ENCODE results near the gene ITSN2. TPM values are rescaled to one million over a fixed set of nuclear protein-coding genes. Genes with fewer than 3 reads are reported as not detected.

Gene ITSN2
- total RNA-seq, 2 donors from 2014 or later = 38.2 to 38.5 TPM

DNA sequence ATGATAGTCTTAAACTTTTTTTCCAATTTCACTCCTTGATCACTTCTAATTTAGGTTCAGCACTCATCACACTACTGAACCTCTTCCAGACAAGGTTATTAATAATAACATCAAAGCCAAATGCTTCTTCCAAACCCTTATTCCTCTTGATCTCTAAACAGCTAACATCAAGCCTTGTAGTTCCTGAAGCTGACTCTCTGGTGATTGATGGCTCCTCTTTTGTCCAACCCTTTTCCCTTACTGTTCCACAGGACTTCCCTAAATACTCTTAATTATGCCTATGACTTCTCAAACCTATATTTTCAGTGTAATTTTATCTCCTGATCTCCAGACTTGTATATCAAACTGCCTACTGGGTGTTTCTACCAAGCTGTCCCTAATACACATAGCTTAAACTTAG lies 101.6 kb downstream of the ITSN2 start:
- no peaks in the 10 kb centered on the region for H3K9me3 ChIP-seq
- intact Hi-C loops (cut with DNase I) = no loop called here
- H3K27me3 ChIP-seq = no peaks in the 10 kb centered on the region
- no peak overlapping the region for H3K27ac ChIP-seq
- no peak for DNase-seq
- H3K9ac ChIP-seq (ENCODE audit: low read depth in 2 of 2, low read length in 2 of 2) = no peak overlapping the region
- no peak for TF ChIP-seq CTCF (IDR thresholded peaks at IDR 0.05)
- H3K4me1 ChIP-seq = no peaks in the 10 kb centered on the region
- no peak overlapping the region for H3K4me3 ChIP-seq
- H3K36me3 ChIP-seq = peaks cover 5% of the 10 kb centered on the region

DNA sequence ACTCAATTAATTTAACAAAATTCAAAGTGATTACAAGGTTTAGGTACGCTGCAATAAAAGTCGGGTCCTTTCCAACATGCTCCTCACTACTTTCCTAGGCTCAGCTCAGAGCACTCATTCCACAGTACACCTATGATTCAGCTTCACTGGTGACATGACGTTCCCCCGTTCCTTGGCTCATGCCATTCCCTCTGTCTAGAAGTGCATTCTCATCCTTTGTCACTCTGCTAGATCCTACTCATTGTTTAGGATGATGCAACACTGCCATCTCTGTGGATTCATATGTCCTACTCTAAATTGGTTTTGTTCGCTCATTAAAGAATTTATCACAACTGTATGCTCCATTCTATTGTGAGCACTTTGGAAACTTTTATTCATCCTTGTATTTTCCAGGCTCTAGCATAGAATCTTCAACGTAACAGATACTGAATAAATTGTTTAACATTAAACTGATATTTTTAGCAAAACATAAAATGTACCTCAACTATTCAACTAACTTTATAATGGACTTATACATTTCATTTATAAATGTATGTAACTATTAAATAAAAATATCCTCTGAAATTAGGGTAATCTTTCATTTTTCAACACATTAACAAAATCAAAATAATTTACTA lies 106.9 kb downstream of the ITSN2 start:
- H3K36me3 ChIP-seq = no peaks in the 10 kb centered on the region
- intact Hi-C loops (cut with DNase I) = no loop called here

GRCh38 chr2:24247592-24247991 lies 112.7 kb downstream of the ITSN2 start:
- no peaks in the 10 kb centered on the region for H3K4me1 ChIP-seq
- no peak overlapping the region for H3K9ac ChIP-seq (ENCODE audit: low read depth in 2 of 2, low read length in 2 of 2)
- no peak for DNase-seq
- no peaks in the 10 kb centered on the region for H3K9me3 ChIP-seq
- no peaks in the 10 kb centered on the region for H3K27me3 ChIP-seq
- no peaks in the 10 kb centered on the region for H3K36me3 ChIP-seq
- TF ChIP-seq CTCF (IDR thresholded peaks at IDR 0.05) = no peak
- H3K27ac ChIP-seq = no peak overlapping the region
- H3K4me3 ChIP-seq = no peak overlapping the region
- intact Hi-C loops (cut with DNase I) = no loop called here

More for the DNA sequence above, 106.9 kb downstream of the ITSN2 start:
- no peak overlapping the region for H3K4me3 ChIP-seq
- H3K27ac ChIP-seq = no peak overlapping the region
- no peak overlapping the region for H3K9ac ChIP-seq (ENCODE audit: low read depth in 2 of 2, low read length in 2 of 2)
- H3K9me3 ChIP-seq = no peaks in the 10 kb centered on the region
- TF ChIP-seq CTCF (IDR thresholded peaks at IDR 0.05) = no peak
- no peak for DNase-seq
- no peaks in the 10 kb centered on the region for H3K4me1 ChIP-seq
- H3K27me3 ChIP-seq = no peaks in the 10 kb centered on the region

GRCh38 chr2:24247164-24247563 lies 113.2 kb downstream of the ITSN2 start:
- no peak for DNase-seq
- Histone ChIP-seq H3K27me3 (no peaks in the 10 kb centered on the region), H3K9ac (ENCODE audit: low read depth in 2 of 2, low read length in 2 of 2) (no peak overlapping the region), H3K9me3 (no peaks in the 10 kb centered on the region), H3K36me3 (no peaks in the 10 kb centered on the region), H3K27ac (no peak overlapping the region), H3K4me1 (no peaks in the 10 kb centered on the region), H3K4me3 (no peak overlapping the region)
- no peak for TF ChIP-seq CTCF (IDR thresholded peaks at IDR 0.05)
- intact Hi-C loops (cut with DNase I) = no loop called here

GRCh38 chr2:24245986-24246776 lies 114.2 kb downstream of the ITSN2 start:
- Histone ChIP-seq H3K9me3 (no peaks in the 10 kb centered on the region), H3K4me1 (no peaks in the 10 kb centered on the region), H3K4me3 (no peak overlapping the region), H3K27ac (no peak overlapping the region), H3K27me3 (no peaks in the 10 kb centered on the region), H3K36me3 (no peaks in the 10 kb centered on the region), H3K9ac (ENCODE audit: low read depth in 2 of 2, low read length in 2 of 2) (no peak overlapping the region)
- intact Hi-C loops (cut with DNase I) = no loop called here
- no peak for DNase-seq
- TF ChIP-seq CTCF (IDR thresholded peaks at IDR 0.05) = no peak

Measured in colonic mucosa (tissue), 4 donors.